Gastrocnemius medialis (tissue), 4 donors: ENCODE data around the gene IFITM10.

Experiments
- CTCF ChIP-seq, 5 experiments: fragments of 450-650 bp in 3 of 5; fragments of 200-600 bp in 2 of 5; sonication (generic) in 2 of 5; IDR thresholded peaks in 4 of 5; conservative IDR thresholded peaks in 1 of 5; 1 replicate in 4 of 5; 2 replicates in 1 of 5; pipeline ENCODE4 v1.5.1; 2016 to 2019; ENCODE audit warnings: antibody characterized with exemption in 5 of 5, mild to moderate bottlenecking in 3 of 5, moderate library complexity in 3 of 5
- POLR2A ChIP-seq, 2 donors: fragments of 450-650 bp; IDR thresholded peaks; one replicate each; pipeline ENCODE4 v1.6.1; 2017; ENCODE audit warnings: antibody characterized with exemption in 2 of 2, mild to moderate bottlenecking in 2 of 2, moderate library complexity in 2 of 2

GRCh38 chr11:1763336-1763795 is 13.0 kb upstream of the IFITM10 start:
- TF ChIP-seq POLR2A (IDR thresholded peaks at IDR 0.05) (no peak), CTCF (IDR thresholded peaks at IDR 0.05 in 4 of 5, conservative IDR thresholded peaks at IDR 0.05 in 1 of 5) (no peak)
